Dermis microvascular lymphatic vessel endothelial cell (primary cell): Measurements from ENCODE around the gene MSH6. TPM values are rescaled to one million over a fixed set of nuclear protein-coding genes. Genes with fewer than 3 reads are reported as not detected.

Experiments used
- DNase-seq, 2 donors: peaks; one replicate each; pipeline versions ENCODE4 v3.0.0 to v3.0.0-alpha.2; 2010; ENCODE audit warnings: low read depth in 2 of 2
- total RNA-seq: library from RNA; depleted of rRNA; stranded (reverse); fragments of >200 nt; gene quantifications from 2 replicates; pipeline ENCODE4 v1.2.1, GENCODE V29; 2014

The MSH6 gene, protein sequence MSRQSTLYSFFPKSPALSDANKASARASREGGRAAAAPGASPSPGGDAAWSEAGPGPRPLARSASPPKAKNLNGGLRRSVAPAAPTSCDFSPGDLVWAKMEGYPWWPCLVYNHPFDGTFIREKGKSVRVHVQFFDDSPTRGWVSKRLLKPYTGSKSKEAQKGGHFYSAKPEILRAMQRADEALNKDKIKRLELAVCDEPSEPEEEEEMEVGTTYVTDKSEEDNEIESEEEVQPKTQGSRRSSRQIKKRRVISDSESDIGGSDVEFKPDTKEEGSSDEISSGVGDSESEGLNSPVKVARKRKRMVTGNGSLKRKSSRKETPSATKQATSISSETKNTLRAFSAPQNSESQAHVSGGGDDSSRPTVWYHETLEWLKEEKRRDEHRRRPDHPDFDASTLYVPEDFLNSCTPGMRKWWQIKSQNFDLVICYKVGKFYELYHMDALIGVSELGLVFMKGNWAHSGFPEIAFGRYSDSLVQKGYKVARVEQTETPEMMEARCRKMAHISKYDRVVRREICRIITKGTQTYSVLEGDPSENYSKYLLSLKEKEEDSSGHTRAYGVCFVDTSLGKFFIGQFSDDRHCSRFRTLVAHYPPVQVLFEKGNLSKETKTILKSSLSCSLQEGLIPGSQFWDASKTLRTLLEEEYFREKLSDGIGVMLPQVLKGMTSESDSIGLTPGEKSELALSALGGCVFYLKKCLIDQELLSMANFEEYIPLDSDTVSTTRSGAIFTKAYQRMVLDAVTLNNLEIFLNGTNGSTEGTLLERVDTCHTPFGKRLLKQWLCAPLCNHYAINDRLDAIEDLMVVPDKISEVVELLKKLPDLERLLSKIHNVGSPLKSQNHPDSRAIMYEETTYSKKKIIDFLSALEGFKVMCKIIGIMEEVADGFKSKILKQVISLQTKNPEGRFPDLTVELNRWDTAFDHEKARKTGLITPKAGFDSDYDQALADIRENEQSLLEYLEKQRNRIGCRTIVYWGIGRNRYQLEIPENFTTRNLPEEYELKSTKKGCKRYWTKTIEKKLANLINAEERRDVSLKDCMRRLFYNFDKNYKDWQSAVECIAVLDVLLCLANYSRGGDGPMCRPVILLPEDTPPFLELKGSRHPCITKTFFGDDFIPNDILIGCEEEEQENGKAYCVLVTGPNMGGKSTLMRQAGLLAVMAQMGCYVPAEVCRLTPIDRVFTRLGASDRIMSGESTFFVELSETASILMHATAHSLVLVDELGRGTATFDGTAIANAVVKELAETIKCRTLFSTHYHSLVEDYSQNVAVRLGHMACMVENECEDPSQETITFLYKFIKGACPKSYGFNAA (N-terminal part only)
- total RNA-seq = 19.1 and 20.0 TPM in 2 replicates

DNA sequence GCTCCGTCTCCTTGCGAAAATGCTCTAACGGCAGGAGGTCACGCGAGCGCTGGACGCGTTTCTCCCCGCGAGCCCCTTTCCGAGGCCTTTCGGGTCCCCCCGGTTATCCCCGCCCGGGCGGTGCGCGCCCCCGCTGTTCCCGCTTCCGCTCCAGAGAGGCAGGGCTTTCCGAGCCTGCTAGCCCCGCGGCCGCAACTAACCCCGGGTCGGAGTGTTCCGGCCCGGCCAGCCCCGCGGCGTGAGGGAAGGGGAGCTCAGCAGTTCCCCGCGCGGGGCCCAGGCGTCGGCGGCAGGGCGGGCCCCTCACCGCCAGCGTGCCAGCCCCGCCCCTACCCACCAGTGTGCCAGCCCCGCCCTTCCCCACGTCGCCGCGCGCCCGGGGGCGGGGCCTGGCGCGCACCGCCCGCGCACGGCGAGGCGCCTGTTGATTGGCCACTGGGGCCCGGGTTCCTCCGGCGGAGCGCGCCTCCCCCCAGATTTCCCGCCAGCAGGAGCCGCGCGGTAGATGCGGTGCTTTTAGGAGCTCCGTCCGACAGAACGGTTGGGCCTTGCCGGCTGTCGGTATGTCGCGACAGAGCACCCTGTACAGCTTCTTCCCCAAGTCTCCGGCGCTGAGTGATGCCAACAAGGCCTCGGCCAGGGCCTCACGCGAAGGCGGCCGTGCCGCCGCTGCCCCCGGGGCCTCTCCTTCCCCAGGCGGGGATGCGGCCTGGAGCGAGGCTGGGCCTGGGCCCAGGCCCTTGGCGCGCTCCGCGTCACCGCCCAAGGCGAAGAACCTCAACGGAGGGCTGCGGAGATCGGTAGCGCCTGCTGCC is at the start of gene MSH6:
Gene MSH6 (plus strand): TSS at position 475 of the 815 bp plus-strand sequence. CDS start 89 bp downstream, at position 564.
- DNase-seq = peak; percentile 55 to 91

DNA sequence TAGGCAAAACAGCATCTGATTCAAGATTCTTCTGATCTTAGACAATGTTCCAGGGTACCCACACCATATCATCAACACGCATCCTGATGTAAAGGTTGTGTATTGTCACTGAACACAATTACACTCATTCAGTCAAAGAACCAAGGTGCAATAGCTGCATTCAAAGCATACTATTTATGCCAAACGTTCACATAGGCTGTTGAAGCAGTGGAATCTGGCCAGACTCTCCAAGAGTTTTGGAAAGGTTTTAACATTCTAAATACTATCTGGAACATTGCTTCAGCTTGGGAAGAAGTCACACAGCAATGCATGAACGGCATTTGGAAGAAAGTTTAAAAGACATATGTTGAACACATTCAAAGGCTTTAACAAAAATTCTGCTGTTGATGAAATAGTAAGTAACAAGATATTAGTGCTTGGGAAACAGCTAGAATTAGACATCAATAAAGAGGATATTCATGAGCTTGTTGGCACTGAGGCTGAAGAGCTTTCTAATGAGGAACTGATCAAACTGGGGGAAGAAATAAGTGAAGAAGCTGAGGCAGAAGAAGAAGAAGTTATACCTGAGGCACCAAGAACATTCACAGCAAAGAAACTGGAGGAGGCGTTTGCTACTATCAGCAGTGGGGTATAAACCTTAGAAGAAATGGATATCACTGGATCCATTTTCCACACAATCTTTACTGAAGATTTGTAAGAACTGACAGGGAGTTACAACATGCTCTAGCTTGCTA is 47.6 kb upstream of the MSH6 start:
- no peak for DNase-seq

DNA sequence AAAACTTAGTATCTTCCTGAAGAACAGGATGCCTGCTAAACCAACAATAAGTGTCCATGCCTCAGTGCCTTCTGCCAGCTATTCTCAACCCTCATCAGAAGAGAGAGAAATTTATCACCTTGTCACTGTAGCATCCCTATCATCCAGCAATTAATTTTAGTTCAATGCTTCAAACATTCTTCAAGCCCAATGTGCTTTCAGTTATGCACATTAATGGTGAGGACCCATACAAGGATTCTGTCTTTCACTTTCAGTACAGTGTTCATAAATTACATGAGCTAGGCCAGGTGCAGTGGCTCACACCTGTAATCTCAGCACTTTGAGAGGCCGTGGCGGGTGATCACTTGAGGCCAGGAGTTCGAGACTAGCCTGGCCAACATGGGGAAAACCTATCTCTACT is 47.0 kb upstream of the MSH6 start:
- no peak for DNase-seq

DNA sequence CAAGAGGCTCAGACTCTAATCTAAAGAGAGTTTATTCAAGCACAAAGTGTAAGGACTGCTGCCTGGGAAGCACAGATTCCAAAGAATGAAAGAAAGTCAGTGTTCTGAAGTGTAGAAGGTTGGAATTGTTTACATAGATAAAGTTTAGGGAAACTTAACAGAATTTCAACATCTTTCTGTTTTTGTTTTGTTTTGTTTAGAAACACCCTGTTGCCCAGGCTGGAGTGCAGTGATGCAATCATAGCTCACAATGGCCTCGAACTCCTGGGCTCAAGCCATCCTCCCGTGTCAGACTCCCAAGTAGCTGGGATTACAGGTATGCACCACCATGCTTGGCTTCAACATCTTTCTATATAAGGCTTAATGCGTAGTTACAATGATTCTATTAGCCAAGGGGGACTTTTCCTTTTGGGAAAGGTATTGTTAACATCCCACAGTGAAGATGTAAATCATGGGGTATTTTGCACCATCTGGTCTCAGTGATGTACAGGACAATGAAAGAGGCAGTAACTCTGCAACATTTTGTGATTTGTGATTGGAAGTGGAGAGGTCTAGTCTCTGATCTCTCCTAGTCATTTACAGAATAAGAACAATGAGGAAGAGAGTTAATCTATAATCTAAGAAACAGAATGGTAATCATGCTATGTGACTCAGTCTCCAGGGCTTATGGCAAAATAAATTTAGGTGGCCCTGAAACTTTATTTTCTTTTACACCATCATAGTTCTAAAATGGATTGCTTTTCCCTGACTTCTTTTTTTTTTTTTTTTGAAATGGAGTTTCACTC is 45.6 kb upstream of the MSH6 start:
- no peak for DNase-seq

DNA sequence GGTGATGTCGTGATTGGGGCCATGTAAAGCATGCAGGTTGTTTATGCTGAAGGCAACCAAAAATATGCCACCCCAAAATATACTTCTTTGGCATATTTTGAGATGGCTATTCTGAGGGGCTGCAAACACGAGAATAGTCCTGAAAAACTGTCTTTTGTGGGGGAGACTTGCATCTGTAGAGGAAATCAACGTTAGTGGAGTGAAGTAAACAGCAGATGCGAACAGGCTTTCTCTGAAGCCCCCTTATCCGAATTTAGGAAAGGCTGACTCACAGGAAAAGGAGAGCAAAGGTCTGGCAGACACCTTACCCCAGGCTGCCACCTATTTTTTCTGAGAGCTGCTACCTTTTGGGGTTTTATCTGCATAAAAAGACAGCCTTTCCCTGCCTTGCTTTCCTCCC is 44.6 kb upstream of the MSH6 start:
- DNase-seq = no peak

DNA sequence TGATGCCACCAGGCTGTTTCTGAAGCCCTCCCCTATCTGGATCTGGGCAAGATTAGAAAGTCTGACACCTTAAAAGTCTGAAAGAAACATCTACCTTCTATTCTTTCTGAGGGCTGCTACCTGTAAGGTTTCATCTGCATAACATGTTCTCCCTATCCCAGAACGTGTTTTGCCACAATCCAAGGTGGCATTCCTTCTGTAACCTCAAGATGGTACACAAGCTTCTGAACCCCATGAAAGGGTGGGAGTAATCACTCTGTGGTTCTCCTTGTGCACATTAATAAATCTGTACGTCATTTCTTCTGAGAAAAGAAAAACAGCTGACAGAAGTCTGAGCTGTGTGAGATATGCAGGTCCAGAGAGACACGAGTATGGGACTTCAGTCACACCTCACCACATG is 41.8 kb upstream of the MSH6 start:
- DNase-seq = no peak

DNA sequence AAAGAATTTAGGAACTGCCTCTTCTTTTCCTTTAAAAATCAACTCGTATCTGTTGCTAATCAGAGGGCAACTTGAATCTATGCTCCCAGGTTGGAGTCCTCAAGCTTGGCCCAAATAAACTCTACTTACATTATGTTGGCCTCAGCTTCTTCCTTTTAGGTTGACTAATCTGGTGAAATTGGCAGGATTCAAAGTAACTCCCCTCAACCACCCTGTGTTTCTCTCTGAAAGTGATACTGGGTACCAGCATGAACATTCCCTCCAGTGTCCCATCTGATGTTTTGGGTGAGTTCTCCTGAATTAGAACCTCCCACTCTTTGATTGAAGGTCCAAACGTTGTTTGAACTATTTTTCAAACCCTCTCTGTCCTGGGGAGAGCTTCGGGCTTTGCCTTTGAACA is 41.3 kb upstream of the MSH6 start:
- DNase-seq = no peak

DNA sequence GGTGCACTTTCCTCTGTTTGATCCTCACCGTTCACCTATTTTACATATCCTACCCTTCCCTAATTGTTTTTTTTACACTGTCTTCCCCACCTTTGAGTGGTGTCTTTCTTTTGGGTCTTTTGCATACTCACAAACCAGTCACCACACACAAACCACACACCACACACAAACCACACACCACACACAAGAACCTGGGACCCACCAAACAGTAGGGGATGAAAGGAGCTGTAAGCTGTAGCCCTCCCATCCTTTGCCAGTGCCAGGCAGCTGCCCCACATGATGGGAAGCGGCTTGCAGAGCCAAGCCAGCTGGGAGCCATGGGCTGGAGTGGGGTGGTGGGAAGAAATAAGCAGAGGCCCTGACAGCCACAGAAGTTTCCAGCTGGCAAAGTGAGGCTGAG is 38.9 kb upstream of the MSH6 start:
- DNase-seq = no peak

DNA sequence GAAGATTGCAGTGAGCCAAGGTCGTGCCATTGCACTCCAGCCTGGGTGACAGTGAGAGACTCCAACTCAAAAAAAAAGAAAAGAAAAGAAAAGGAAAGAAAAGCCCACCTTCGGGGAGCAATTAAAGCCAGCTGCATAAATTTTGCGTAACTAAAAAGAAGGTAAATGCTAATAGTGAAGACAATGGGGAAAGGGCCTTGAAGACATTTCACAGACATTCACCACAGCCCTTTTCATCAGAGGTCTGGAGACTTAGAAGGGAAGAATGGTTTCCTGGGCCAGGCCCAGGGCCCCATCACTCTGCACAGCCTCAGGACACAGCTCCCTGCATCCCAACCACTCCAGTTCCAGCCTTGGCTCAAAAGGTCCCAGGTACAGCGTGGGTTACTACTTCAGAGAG is 35.1 kb upstream of the MSH6 start:
- DNase-seq = no peak

DNA sequence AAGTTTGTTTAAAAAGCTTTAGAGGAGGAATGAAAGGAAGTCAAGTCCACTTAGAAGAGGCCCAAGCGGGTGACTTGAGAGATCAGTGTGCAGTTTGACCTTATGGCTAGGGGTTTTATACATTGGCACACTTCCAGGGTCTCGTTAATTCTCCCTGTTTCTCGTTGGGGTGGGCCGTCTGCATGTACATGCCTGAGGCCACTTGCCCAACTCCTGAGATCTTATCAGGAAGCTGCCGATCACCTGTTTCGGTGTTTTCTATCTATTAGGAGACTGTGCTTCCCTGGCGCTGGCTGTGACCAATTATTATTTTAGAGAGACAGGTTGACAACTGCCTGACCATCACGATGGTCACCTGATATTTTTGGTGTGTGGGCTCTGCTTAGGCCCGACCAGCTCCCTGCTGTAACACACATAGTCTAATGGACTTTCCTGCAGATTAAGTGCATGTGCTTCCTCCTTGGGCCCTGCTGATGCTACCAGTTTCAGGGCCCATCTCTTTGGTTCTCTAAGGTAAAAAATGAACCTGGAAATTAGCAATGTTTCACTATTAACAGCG is 31.0 kb upstream of the MSH6 start:
- DNase-seq = no peak

DNA sequence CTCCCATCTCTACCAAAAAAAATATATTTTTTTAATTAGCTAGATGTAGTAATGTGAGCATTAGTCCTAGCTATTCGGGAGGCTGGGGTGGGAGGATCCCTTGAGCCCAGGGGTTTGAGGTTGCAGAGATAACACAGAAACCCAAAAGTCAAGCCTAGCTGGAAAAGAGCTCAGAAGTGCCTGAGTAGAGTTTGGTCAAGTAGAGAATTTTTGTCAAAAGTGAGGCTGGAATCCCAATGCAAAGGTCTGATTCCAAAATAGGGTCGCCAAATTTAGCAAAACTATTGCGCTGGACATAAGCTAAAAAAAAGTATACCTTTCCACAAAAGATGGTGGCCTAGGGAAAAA is 15.5 kb upstream of the MSH6 start:
- DNase-seq = no peak

DNA sequence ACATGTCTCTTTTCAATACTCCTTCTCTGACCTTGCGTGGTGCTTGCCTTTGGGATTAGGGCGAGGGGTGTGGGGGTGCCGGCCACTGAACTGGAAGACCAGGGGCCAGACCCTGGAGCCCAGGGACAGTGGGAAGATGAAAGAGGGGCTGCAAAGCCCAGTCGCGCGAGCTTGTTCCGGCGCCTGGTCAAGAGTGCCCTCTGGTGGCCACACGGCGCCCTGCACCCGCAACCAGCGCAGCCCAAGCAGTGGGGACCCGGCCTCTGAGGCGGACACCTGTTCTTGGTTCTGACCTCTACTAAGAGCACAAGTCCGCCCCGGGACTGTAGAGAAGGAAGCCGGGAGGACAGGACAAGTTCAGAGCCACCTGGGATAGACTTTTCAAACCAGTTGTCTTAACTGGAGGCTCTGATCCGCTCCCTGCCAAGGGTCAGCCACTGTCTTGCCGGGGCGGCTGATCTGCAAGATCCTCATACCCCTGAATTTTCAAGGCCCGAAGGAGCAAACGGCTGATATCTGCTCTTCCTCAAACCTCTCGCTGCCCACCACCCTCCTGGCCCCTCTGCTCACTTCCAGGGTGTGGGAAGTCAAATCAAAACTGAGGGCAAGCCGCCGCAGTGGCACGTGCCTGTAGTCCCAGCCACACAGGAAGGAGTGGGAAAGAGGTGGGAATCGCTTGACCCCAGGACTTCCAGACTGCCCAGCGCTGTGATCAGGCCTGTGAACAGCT is 14.9 kb upstream of the MSH6 start:
- peak in 1 of 2 donors; percentile 58 for DNase-seq

DNA sequence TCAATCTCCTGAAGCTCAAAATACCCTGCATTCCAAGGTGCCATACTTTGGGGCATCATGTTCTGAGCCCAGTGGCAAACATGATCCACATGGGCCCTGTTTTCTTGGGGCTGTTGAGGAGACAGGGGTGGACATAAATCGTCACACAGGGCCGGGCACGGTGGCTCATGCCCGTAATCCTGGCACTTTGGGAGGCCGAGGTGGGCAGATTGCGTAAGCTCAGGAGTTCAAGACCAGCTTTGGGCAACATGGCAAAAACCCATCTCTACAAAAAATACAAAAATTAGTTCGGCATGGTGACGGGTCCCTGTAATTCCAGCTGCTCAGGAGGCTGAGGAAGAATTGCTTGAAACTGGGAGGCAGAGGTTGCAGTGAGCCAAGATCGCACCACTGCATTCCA is 13.6 kb upstream of the MSH6 start:
- DNase-seq = no peak

DNA sequence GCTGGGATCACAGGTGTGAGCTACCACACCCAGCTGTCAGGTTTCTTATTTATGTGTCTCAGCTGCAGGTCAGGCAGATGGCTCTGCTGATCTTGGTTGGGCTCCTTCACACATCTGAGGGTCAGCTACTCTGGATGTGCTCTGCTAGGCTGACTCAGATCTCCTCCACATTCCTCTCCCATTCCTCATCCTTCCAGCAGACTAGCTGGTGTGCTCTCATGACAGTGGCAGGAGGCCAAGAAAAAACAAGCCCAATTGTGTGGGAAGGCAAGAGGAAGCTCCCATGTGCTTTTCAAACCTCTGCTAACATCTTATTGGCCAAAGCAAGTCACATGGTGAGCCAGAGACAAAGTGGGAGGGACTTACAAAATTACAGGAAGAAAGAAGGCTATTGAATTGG is 11.7 kb upstream of the MSH6 start:
- peak in 1 of 2 donors; percentile 73 for DNase-seq

DNA sequence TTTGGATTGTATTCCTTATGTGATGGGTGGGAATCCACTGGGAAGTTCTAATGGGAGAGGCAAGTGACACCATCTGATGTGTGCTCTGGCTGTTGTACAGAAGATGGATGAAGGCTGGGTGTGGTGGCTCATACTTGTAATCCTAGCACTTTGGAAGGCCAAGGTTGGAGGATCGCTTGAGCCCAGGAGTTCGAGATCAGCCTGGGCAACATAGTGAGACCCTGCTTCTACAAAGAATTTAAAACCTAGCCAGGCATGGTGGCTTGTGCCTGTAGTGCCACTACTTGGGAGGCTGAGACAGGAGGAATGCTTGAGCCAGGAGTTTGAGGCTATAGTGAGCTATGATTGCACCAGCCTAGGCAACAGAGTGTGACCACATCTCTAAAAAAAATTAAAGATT is 10.6 kb upstream of the MSH6 start:
- no peak for DNase-seq

DNA sequence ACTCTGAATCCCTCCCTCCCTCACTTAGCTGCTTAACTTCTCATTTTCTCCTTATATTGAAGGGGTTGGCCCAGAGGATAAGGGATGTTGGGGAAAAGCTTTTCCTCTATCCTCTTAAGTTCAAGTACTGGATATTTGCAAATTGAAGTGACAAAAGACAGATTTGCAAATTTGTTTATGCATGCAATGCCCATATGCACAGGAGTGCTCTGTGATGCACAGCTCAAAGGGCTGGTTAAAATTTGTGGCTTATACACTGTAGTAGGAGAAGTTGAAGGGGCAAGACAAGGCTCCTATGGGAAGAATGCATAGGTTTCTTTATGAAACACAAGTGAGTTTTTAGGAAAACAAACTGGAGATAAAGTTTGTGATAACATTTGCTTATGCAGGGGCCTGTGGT is 8.4 kb upstream of the MSH6 start:
- DNase-seq = no peak

DNA sequence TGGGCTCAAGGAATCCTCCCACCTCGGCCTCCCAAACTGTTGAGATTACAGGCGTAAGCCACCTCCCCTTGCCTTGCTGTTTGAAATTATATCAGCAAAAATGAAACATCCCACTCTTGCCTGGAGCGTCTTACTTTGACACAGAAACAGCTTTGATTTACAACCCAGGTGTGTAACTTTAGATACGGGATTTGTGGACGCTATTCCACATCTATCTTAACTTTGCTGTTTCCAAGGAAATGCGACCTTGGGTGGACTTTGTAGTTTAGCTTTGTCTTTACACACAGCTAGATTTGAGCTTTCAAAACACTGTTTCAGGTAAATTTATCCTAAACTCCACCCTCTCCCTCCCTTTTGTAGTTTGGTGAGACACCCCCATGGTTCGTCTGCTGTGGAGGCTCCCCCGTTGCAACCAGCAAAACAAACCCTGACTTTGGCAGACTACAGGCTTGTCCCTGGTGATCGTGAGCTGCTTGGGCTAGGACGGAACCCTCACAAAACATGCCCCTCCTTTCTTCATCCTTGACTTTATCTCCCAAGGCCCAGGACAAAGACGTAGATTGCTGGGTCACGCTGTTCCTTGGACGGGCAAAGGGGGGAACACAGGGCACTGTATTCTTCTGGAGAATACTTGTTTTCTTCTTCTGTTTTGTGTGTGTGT is 5.5 kb upstream of the MSH6 start:
- DNase-seq = no peak
